Cardiac septum (tissue), 1 donor: Measurements from ENCODE around the gene PRAMEF26. TPM values are rescaled to one million over a fixed set of nuclear protein-coding genes. Genes with fewer than 3 reads are reported as not detected.
"Not testable (repeated sequence)": the region's sequence is repeated elsewhere in the genome, so short reads cannot be mapped to it uniquely, and the experiment has no call there.

Experiments
- DNase-seq: peaks from one replicate; pipeline ENCODE4 v3.0.0-alpha.2; 2020; ENCODE audit warnings: low spot score
- intact Hi-C: fragments of 100-400 bp; cut with DNase I; formaldehyde crosslinking; loops from one replicate; pipeline ENCODE4 v1.14.0; 2022
- long read RNA-seq: library from polyadenylated mRNA; unstranded; transcript quantifications from one replicate; pipeline ENCODE4 v2.0.0, GENCODE V29; 2021
- total RNA-seq: library from RNA; stranded (reverse); fragmentation: NEBNext Ultra II Directional; extraction: Animal tissue kit (Norgen Biotek cat#: 25700); gene quantifications from one replicate; pipeline ENCODE4 v1.2.1, GENCODE V29; 2021
- donor health status: DM: no; HTN: no; CAD: no.

Gene PRAMEF26
- total RNA-seq, result not detected
- long read RNA-seq, result 0 reads

- DNase-seq, intact Hi-C loops: not testable (repeated sequence)
These were observed at the start of gene PRAMEF26 for GRCh38 chr1:13155909-13156308. Gene PRAMEF26, minus strand, starts transcription at chr1:13156009. Its CDS starts 2,914 bp downstream, at chr1:13153095.

- intact Hi-C loops, DNase-seq: not testable (repeated sequence)
These were observed 45.5 kb upstream of the PRAMEF26 start, which contains the start of gene PRAMEF13 for GRCh38 chr1:13201309-13201708. Gene PRAMEF13, minus strand, starts transcription at chr1:13201409. Its CDS starts 1,820 bp downstream, at chr1:13199589.

- intact Hi-C loops, result not testable (repeated sequence)
These were observed 15.7 kb upstream of the PRAMEF26 start, which contains the start of gene PRAMEF9 for GRCh38 chr1:13171548-13171947. Gene PRAMEF9, plus strand, starts transcription at chr1:13171848. Its CDS starts 3,433 bp downstream, at chr1:13175281.

GRCh38 chr1:13165531-13165930, 9.7 kb upstream of the PRAMEF26 start, which contains the start of gene HNRNPCL4:
Gene HNRNPCL4, minus strand, starts transcription at chr1:13165631. Its CDS starts 164 bp downstream, at chr1:13165467.
- intact Hi-C loops, DNase-seq: not testable (repeated sequence)

More at GRCh38 chr1:13171548-13171947, 15.7 kb upstream of the PRAMEF26 start, which contains the start of gene PRAMEF9:
- DNase-seq, result not testable (repeated sequence)

GRCh38 chr1:13116754-13117153, 39.1 kb downstream of the PRAMEF26 start, which contains the start of gene HNRNPCL2:
Gene HNRNPCL2, minus strand, starts transcription at chr1:13116854. Its CDS starts 454 bp downstream, at chr1:13116400.
- DNase-seq, intact Hi-C loops: not testable (repeated sequence)

Other genes starting within 250 kb of the PRAMEF26 start
- gene PRAMEF7, start 239.4 kb downstream of the PRAMEF26 start, total RNA-seq, result not detected
- not detected for gene PRAMEF6, start 208.4 kb downstream of the PRAMEF26 start, total RNA-seq
- not detected for gene PRAMEF27, start 99.4 kb downstream of the PRAMEF26 start, total RNA-seq
- not detected for gene HNRNPCL3, start 95.2 kb downstream of the PRAMEF26 start, total RNA-seq
- gene PRAMEF25, start 85.2 kb downstream of the PRAMEF26 start, total RNA-seq, result not detected
- not detected for gene HNRNPCL2, start 39.2 kb downstream of the PRAMEF26 start, total RNA-seq
- gene HNRNPCL4, start 9.6 kb upstream of the PRAMEF26 start, total RNA-seq, result not detected
- gene PRAMEF9, start 15.8 kb upstream of the PRAMEF26 start, total RNA-seq, result not detected
- gene PRAMEF13, start 45.4 kb upstream of the PRAMEF26 start, total RNA-seq, result not detected
- gene PRAMEF18, start 70.1 kb upstream of the PRAMEF26 start, total RNA-seq, result not detected
- gene PRAMEF5, start 98.2 kb upstream of the PRAMEF26 start, total RNA-seq, result not detected
- gene PRAMEF8, start 129.1 kb upstream of the PRAMEF26 start, total RNA-seq, result not detected
- gene PRAMEF33, start 147.5 kb upstream of the PRAMEF26 start, total RNA-seq, result not detected
- gene PRAMEF15, start 159.6 kb upstream of the PRAMEF26 start, total RNA-seq, result not detected
- not detected for gene PRAMEF14, start 191.1 kb upstream of the PRAMEF26 start, total RNA-seq
- not detected for gene PRAMEF19, start 215.9 kb upstream of the PRAMEF26 start, total RNA-seq
- not detected for gene PRAMEF17, start 233.6 kb upstream of the PRAMEF26 start, total RNA-seq